ENCODE results near the gene PDSS2. TPM values are rescaled to one million over a fixed set of nuclear protein-coding genes. Genes with fewer than 3 reads are reported as not detected.

Gene PDSS2
- polyA plus RNA-seq, 1 donor (not counting 4 experiments of a cell fraction or from before 2014, with no cell fraction given): 12.5 TPM

GRCh38 chr6:107355659-107356058 lies 103.7 kb downstream of the PDSS2 start:
- Histone ChIP-seq H3K9ac (ENCODE audit: control insufficient read depth, extremely low read depth, insufficient read depth, low read length) (no peak overlapping the region), H3K27ac (ENCODE audit: control insufficient read depth, insufficient read depth, low read length) (no peak overlapping the region), H3K79me2 (ENCODE audit: control insufficient read depth, insufficient read depth, low read length) (no peaks in the 10 kb centered on the region), H2AFZ (ENCODE audit: control insufficient read depth, low read length) (no peak overlapping the region), H4K20me1 (ENCODE audit: control insufficient read depth, extremely low read depth, insufficient read depth, low read length) (no peaks in the 10 kb centered on the region), H3K9me3 (ENCODE audit: control insufficient read depth, low read depth, low read length) (no peaks in the 10 kb centered on the region), H3K4me1 (ENCODE audit: control insufficient read depth, extremely low read depth, insufficient read depth, low read length) (no peaks in the 10 kb centered on the region), H3K27me3 (ENCODE audit: control insufficient read depth, extremely low read depth, insufficient read depth, low read length) (no peaks in the 10 kb centered on the region), H3K36me3 (ENCODE audit: control insufficient read depth in 2 of 2, extremely low read depth in 1 of 2, insufficient read depth in 2 of 2, low read length in 2 of 2) (no peaks in the 10 kb centered on the region), H3K4me3 (ENCODE audit: control insufficient read depth in 2 of 3, extremely low read depth in 1 of 3, insufficient read depth in 2 of 3, low read depth in 1 of 3, low read length in 3 of 3) (no peak overlapping the region), H3K9me1 (ENCODE audit: control insufficient read depth, extremely low read depth, insufficient read depth, low read length) (no peaks in the 10 kb centered on the region), H3K4me2 (ENCODE audit: control insufficient read depth, extremely low read depth, insufficient read depth, low read depth, low read length) (no peak overlapping the region)
- dilution Hi-C loops (cut with MboI; ENCODE audit: extremely low pct_ligation_motif_present, low sequenced_read_pairs): no loop called here
- DNase-seq (ENCODE audit: low read depth, low spot score) (no peak), FAIRE-seq (no peak)
- TF ChIP-seq CTCF (optimal IDR thresholded peaks at IDR 0.05 in 1 of 3, IDR thresholded peaks at IDR 0.05 in 1 of 3, conservative IDR thresholded peaks at IDR 0.05 in 1 of 3; ENCODE audit: extremely low read depth in 1 of 3, insufficient read depth in 2 of 3, low read length in 3 of 3): no peak
- TF ChIP-seq EZH2 (IDR thresholded peaks at IDR 0.05; ENCODE audit: low read length): no peak

- H3K9me3 ChIP-seq (ENCODE audit: control insufficient read depth, low read depth, low read length): no peaks in the 10 kb centered on the region
- no peaks in the 10 kb centered on the region for H3K36me3 ChIP-seq (ENCODE audit: control insufficient read depth in 2 of 2, extremely low read depth in 1 of 2, insufficient read depth in 2 of 2, low read length in 2 of 2)
- H4K20me1 ChIP-seq (ENCODE audit: control insufficient read depth, extremely low read depth, insufficient read depth, low read length): no peaks in the 10 kb centered on the region
- no peak for FAIRE-seq
- H3K79me2 ChIP-seq (ENCODE audit: control insufficient read depth, insufficient read depth, low read length): no peaks in the 10 kb centered on the region
- DNase-seq (ENCODE audit: low read depth, low spot score): no peak
- no peak overlapping the region for H3K4me2 ChIP-seq (ENCODE audit: control insufficient read depth, extremely low read depth, insufficient read depth, low read depth, low read length)
- H3K9ac ChIP-seq (ENCODE audit: control insufficient read depth, extremely low read depth, insufficient read depth, low read length): no peak overlapping the region
- no peaks in the 10 kb centered on the region for H3K9me1 ChIP-seq (ENCODE audit: control insufficient read depth, extremely low read depth, insufficient read depth, low read length)
- no peak overlapping the region for H3K4me3 ChIP-seq (ENCODE audit: control insufficient read depth in 2 of 3, extremely low read depth in 1 of 3, insufficient read depth in 2 of 3, low read depth in 1 of 3, low read length in 3 of 3)
- TF ChIP-seq CTCF (optimal IDR thresholded peaks at IDR 0.05 in 1 of 3, IDR thresholded peaks at IDR 0.05 in 1 of 3, conservative IDR thresholded peaks at IDR 0.05 in 1 of 3; ENCODE audit: extremely low read depth in 1 of 3, insufficient read depth in 2 of 3, low read length in 3 of 3) (no peak), EZH2 (IDR thresholded peaks at IDR 0.05; ENCODE audit: low read length) (no peak)
- H3K27ac ChIP-seq (ENCODE audit: control insufficient read depth, insufficient read depth, low read length): no peak overlapping the region
- H3K4me1 ChIP-seq (ENCODE audit: control insufficient read depth, extremely low read depth, insufficient read depth, low read length): no peaks in the 10 kb centered on the region
- no peak overlapping the region for H2AFZ ChIP-seq (ENCODE audit: control insufficient read depth, low read length)
- dilution Hi-C loops (cut with MboI; ENCODE audit: extremely low pct_ligation_motif_present, low sequenced_read_pairs): no loop called here
- H3K27me3 ChIP-seq (ENCODE audit: control insufficient read depth, extremely low read depth, insufficient read depth, low read length): no peaks in the 10 kb centered on the region
Observed at GRCh38 chr6:107354451-107354850, 104.9 kb downstream of the PDSS2 start.

Measured in keratinocyte (primary cell).